HL-60 (cell line): Measurements from ENCODE around the gene ZFYVE9.

Experiments
- DNase-seq, 2 experiments: peaks; one replicate each; pipeline ENCODE4 v3.0.0-alpha.2; 2010 to 2020; ENCODE audit warnings: low read depth in 1 of 2, low spot score in 1 of 2
- H3K27ac ChIP-seq: fragments of 250-450 bp; sonication (Bioruptor Pico); replicated peaks from 2 replicates; pipeline ENCODE4 v1.5.1; 2020; ENCODE audit warnings: mild to moderate bottlenecking, moderate library complexity
- H3K27me3 ChIP-seq: fragments of 250-450 bp; sonication (Bioruptor Pico); 2 replicates; pipeline ENCODE4 v1.5.1; 2021; ENCODE audit warnings: mild to moderate bottlenecking, moderate library complexity; ENCODE audit not compliant: insufficient read depth, poor library complexity, severe bottlenecking
- H3K4me3 ChIP-seq: replicated peaks from 2 replicates; pipeline ENCODE4 v1.5.1; 2011; ENCODE audit warnings: mild to moderate bottlenecking, control low read depth, low read length; ENCODE audit not compliant: insufficient read depth
- GABPA ChIP-seq: IDR thresholded peaks from 2 replicates; pipeline ENCODE4 v1.6.1; 2012; ENCODE audit warnings: low read depth
- POLR2AphosphoS5 ChIP-seq: IDR thresholded peaks from 2 replicates; pipeline ENCODE4 v1.6.1; 2012; ENCODE audit warnings: low read depth
- SPI1 ChIP-seq: IDR thresholded peaks from 2 replicates; pipeline ENCODE4 v1.6.1; 2012; ENCODE audit warnings: low read depth, mild to moderate bottlenecking, borderline replicate concordance
- TF ChIP-seq, protein P1 (sequence below): IDR thresholded peaks from 2 replicates; pipeline ENCODE4 v1.6.1; 2012; ENCODE audit warnings: low read depth; ENCODE audit not compliant: insufficient replicate concordance
- TF ChIP-seq, protein P2 (sequence below): IDR thresholded peaks from one replicate; pipeline ENCODE4 v1.5.1; 2011; ENCODE audit warnings: low read length, control low read depth, inconsistent platforms; ENCODE audit not compliant: insufficient read depth

Gene ZFYVE9

DNA sequence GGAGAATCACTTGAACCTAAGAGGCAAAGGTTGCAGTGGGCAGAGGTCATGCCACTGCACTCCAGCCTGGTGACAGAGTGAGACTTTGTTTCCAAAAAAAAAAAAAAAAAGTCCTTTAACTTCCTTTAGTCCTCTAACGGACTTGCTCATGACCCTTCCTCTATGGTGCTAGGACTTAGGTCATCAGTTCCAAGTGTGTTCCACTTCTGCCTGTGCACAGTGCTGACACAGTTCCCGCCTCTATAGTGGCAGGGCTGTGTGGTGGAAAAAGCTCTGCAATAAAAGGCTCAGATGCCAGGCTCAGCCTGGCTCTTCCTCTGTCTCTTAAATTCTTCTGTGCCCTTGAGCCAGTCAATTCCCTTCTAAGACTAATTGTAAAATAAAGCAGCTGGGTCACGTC is 202.1 kb downstream of the ZFYVE9 start:
- no peak for DNase-seq
- TF ChIP-seq POLR2AphosphoS5 (no peak), SPI1 (no peak), GABPA (no peak)
- TF ChIP-seq, protein P1, sequence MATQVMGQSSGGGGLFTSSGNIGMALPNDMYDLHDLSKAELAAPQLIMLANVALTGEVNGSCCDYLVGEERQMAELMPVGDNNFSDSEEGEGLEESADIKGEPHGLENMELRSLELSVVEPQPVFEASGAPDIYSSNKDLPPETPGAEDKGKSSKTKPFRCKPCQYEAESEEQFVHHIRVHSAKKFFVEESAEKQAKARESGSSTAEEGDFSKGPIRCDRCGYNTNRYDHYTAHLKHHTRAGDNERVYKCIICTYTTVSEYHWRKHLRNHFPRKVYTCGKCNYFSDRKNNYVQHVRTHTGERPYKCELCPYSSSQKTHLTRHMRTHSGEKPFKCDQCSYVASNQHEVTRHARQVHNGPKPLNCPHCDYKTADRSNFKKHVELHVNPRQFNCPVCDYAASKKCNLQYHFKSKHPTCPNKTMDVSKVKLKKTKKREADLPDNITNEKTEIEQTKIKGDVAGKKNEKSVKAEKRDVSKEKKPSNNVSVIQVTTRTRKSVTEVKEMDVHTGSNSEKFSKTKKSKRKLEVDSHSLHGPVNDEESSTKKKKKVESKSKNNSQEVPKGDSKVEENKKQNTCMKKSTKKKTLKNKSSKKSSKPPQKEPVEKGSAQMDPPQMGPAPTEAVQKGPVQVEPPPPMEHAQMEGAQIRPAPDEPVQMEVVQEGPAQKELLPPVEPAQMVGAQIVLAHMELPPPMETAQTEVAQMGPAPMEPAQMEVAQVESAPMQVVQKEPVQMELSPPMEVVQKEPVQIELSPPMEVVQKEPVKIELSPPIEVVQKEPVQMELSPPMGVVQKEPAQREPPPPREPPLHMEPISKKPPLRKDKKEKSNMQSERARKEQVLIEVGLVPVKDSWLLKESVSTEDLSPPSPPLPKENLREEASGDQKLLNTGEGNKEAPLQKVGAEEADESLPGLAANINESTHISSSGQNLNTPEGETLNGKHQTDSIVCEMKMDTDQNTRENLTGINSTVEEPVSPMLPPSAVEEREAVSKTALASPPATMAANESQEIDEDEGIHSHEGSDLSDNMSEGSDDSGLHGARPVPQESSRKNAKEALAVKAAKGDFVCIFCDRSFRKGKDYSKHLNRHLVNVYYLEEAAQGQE: no peak
- TF ChIP-seq, protein P2, sequence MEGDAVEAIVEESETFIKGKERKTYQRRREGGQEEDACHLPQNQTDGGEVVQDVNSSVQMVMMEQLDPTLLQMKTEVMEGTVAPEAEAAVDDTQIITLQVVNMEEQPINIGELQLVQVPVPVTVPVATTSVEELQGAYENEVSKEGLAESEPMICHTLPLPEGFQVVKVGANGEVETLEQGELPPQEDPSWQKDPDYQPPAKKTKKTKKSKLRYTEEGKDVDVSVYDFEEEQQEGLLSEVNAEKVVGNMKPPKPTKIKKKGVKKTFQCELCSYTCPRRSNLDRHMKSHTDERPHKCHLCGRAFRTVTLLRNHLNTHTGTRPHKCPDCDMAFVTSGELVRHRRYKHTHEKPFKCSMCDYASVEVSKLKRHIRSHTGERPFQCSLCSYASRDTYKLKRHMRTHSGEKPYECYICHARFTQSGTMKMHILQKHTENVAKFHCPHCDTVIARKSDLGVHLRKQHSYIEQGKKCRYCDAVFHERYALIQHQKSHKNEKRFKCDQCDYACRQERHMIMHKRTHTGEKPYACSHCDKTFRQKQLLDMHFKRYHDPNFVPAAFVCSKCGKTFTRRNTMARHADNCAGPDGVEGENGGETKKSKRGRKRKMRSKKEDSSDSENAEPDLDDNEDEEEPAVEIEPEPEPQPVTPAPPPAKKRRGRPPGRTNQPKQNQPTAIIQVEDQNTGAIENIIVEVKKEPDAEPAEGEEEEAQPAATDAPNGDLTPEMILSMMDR: no peak
- Histone ChIP-seq H3K27ac (no peak overlapping the region), H3K27me3 (no peaks in the 10 kb centered on the region), H3K4me3 (no peak overlapping the region)

DNA sequence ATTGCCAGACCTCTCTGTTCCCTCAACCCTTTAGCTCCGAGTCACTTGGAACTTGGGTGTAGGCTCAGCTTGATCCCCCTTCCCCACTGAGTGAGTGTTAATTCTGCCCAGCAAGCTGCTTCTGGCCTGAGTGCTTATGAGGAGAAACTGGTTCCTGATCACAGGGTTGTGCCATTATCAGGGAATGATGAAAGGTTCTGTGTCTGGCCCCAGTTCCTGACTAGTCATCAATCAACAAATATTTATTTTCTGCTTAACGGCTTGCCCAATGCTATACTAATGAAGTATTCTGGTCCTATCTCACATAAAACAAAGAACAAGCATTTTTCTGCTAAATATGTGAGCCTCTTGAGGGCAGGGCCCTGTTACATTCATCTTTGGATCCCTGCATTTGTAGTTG is 203.4 kb downstream of the ZFYVE9 start:
- Histone ChIP-seq H3K27me3 (no peaks in the 10 kb centered on the region), H3K27ac (no peak overlapping the region), H3K4me3 (no peak overlapping the region)
- DNase-seq: no peak
- TF ChIP-seq GABPA (no peak), POLR2AphosphoS5 (no peak), SPI1 (no peak)
- TF ChIP-seq, protein P1: no peak
- TF ChIP-seq, protein P2: no peak

GRCh38 chr1:52346653-52347052 is 204.8 kb downstream of the ZFYVE9 start:
- H3K27ac ChIP-seq: no peak overlapping the region
- no peak for DNase-seq
- no peak for TF ChIP-seq SPI1
- TF ChIP-seq GABPA: no peak
- TF ChIP-seq, protein P1: no peak
- TF ChIP-seq, protein P2: no peak
- TF ChIP-seq POLR2AphosphoS5: no peak

More at GRCh38 chr1:52346653-52347052, 204.8 kb downstream of the ZFYVE9 start:
- Histone ChIP-seq H3K27me3 (no peaks in the 10 kb centered on the region), H3K4me3 (no peak overlapping the region)
